Psoas muscle (tissue), 8 donors: ENCODE measurements around the gene LGALS8. TPM values are rescaled to one million over a fixed set of nuclear protein-coding genes. Genes with fewer than 3 reads are reported as not detected.

Experiments
- ATAC-seq, 4 donors: fragments of 200-7000 bp; cut with Tn5 transposase; one replicate each; pipeline ENCODE4 v1.9.1; 2020; ENCODE audit warnings: moderate library complexity in 3 of 4, mild to moderate bottlenecking in 2 of 4
- DNase-seq, 2 donors: peaks; one replicate each; pipeline ENCODE4 v3.0.0-alpha.2; 2020
- H3K27ac ChIP-seq: fragments of 200-600 bp; one replicate; pipeline ENCODE4 v1.8.0; 2022
- H3K27me3 ChIP-seq, 3 donors: fragments of 200-600 bp in 1 of 3; one replicate each; pipeline versions ENCODE4 v1.6.1 to v1.8.0; 2013 to 2022; ENCODE audit warnings: low read length in 2 of 3, mild to moderate bottlenecking in 2 of 3, moderate library complexity in 1 of 3; ENCODE audit not compliant: insufficient read depth in 3 of 3
- H3K36me3 ChIP-seq, 2 donors: fragments of 200-600 bp in 1 of 2; one replicate each; pipeline versions ENCODE4 v1.6.1 to v1.8.0; 2013 to 2022; ENCODE audit warnings: low read depth in 1 of 2, mild to moderate bottlenecking in 1 of 2, moderate library complexity in 1 of 2; ENCODE audit not compliant: insufficient read depth in 1 of 2
- H3K4me1 ChIP-seq: fragments of 200-600 bp; one replicate; pipeline ENCODE4 v1.8.0; 2022
- H3K4me3 ChIP-seq: fragments of 200-600 bp; one replicate; pipeline ENCODE4 v1.8.0; 2022; ENCODE audit warnings: mild to moderate bottlenecking
- H3K9me3 ChIP-seq: fragments of 200-600 bp; one replicate; pipeline ENCODE4 v1.8.0; 2022
- CTCF ChIP-seq: fragments of 200-600 bp; IDR thresholded peaks from one replicate; pipeline ENCODE4 v1.8.0; 2022; ENCODE audit warnings: antibody characterized with exemption
- WGBS, 3 donors: extraction: QIAGEN DNeasy Blood & Tissue Kit; methylation state at CpG; one replicate each; pipeline versions ENCODE4 v1.1.6 to v1.1.7; 2013; 5-methylcytosine and 5-hydroxymethylcytosine counted together
- intact Hi-C, 2 donors: fragments of 100-400 bp; cut with DNase I; formaldehyde crosslinking; loops; one replicate each; pipeline versions ENCODE4 v1.11.0 to v1.14.2; 2022
- polyA plus RNA-seq, 3 donors: library from polyadenylated mRNA; stranded (reverse); fragments of 200-250 nt; gene quantifications; one replicate each; pipeline ENCODE4 v1.2.3, GENCODE V29; 2013
- total RNA-seq, 4 donors: library from RNA; stranded (reverse); fragmentation: NEBNext Ultra II Directional in 2 of 4; extraction: Animal tissue kit (Norgen Biotek cat#: 25700) in 2 of 4; gene quantifications; one replicate each; pipeline versions ENCODE4 v1.2.1 to v1.2.4, GENCODE V29; 2021 to 2023
- donor health status: healthy with polysubstance abuse.
- donor health status: DM: no; HTN: no; CAD: no; lungs with moderate emphysema.
- donor health status: Bipolar disorder and iron deficiency.
- donor health status: healthy.
- donor health status: DM: yes; HTN: yes; CAD: no.
- donor health status: DM: no; HTN: no; CAD: no.
- donor health status: DM: no; HTN: no; CAD: no.
- donor health status: DM: yes; HTN: yes; CAD: no.

The LGALS8 gene
- total and polyA plus RNA-seq, 7 donors, result 10.1 to 17.8 (median 12.8) TPM

- Histone ChIP-seq H3K27me3 (no peaks in the 10 kb centered on the region), H3K4me3 (no peak overlapping the region), H3K36me3 (peaks cover 36 to 100% of the 10 kb centered on the region in 2 donors), H3K9me3 (no peaks in the 10 kb centered on the region), H3K4me1 (no peaks in the 10 kb centered on the region), H3K27ac (no peak overlapping the region)
- no peak for DNase-seq
- TF ChIP-seq CTCF, result no peak
- no peak for ATAC-seq
- intact Hi-C loops, result no loop called here
- 90 to 98% (median 97%) methylated on average over 3 of the region's 3 CpGs for WGBS, 3 donors
Observed at GRCh38 chr1:236558846-236559245, 35.1 kb downstream of the LGALS8 start.

- TF ChIP-seq CTCF, result no peak
- no peak for DNase-seq
- intact Hi-C loops, result loop anchor here in 1 of 2 donors (10.0 kb wide), 1 partner anchor 295 kb away; no protein-coding TSS in a partner anchor
- H3K9me3 ChIP-seq, result no peaks in the 10 kb centered on the region
- 92 to 95% (median 95%) methylated on average over 7 of the region's 7 CpGs for WGBS, 3 donors
- peaks cover 32 to 100% of the 10 kb centered on the region in 2 donors for H3K36me3 ChIP-seq
- no peak for ATAC-seq
- H3K27me3 ChIP-seq, result no peaks in the 10 kb centered on the region
- no peak overlapping the region for H3K27ac ChIP-seq
- no peaks in the 10 kb centered on the region for H3K4me1 ChIP-seq
- H3K4me3 ChIP-seq, result no peak overlapping the region
Observed at GRCh38 chr1:236560213-236560771, 36.5 kb downstream of the LGALS8 start.

- no peak overlapping the region for H3K27ac ChIP-seq
- H3K9me3 ChIP-seq, result no peaks in the 10 kb centered on the region
- H3K36me3 ChIP-seq, result peaks cover 30 to 100% of the 10 kb centered on the region in 2 donors
- intact Hi-C loops, result loop anchor here in 1 of 2 donors (10.0 kb wide), 1 partner anchor 293 kb away; no protein-coding TSS in a partner anchor
- DNase-seq, result no peak
- H3K4me1 ChIP-seq, result no peaks in the 10 kb centered on the region
- H3K4me3 ChIP-seq, result no peak overlapping the region
- no peak for ATAC-seq
- no peaks in the 10 kb centered on the region for H3K27me3 ChIP-seq
- 71 to 85% (median 83%) methylated on average over 2 of the region's 2 CpGs for WGBS, 3 donors
- no peak for TF ChIP-seq CTCF
Observed at GRCh38 chr1:236561976-236562375, 38.2 kb downstream of the LGALS8 start.

- Histone ChIP-seq H3K4me1 (no peaks in the 10 kb centered on the region), H3K27me3 (no peaks in the 10 kb centered on the region), H3K36me3 (peaks cover 28 to 99% of the 10 kb centered on the region in 2 donors), H3K27ac (no peak overlapping the region), H3K9me3 (no peaks in the 10 kb centered on the region), H3K4me3 (no peak overlapping the region)
- DNase-seq, result no peak
- ATAC-seq, result no peak
- intact Hi-C loops, result loop anchor here in 1 of 2 donors (10.0 kb wide), 1 partner anchor 289 kb away; no protein-coding TSS in a partner anchor
- TF ChIP-seq CTCF, result no peak
- 92 to 94% (median 93%) methylated on average over 5 of the region's 5 CpGs for WGBS, 3 donors
Observed at GRCh38 chr1:236565530-236565929, 41.7 kb downstream of the LGALS8 start.
